Raji (cell line): ENCODE data around the gene TBX20.

ENCODE experiments used
- POLR2A ChIP-seq: IDR thresholded peaks from 2 replicates; pipeline ENCODE4 v1.6.1; 2011; ENCODE audit warnings: low read depth, low read length, control low read depth; ENCODE audit not compliant: insufficient read depth

The TBX20 gene

GRCh38 chr7:35248576-35249536, 5.0 kb downstream of the TBX20 start:
- no peak for TF ChIP-seq POLR2A

GRCh38 chr7:35246819-35247218, 7.1 kb downstream of the TBX20 start:
- no peak for TF ChIP-seq POLR2A

GRCh38 chr7:35241884-35242283, 12.0 kb downstream of the TBX20 start:
- no peak for TF ChIP-seq POLR2A

- TF ChIP-seq POLR2A: no peak
Measured at GRCh38 chr7:35241436-35241835, 12.5 kb downstream of the TBX20 start.

GRCh38 chr7:35232994-35233393, 20.9 kb downstream of the TBX20 start:
- no peak for TF ChIP-seq POLR2A

GRCh38 chr7:35185908-35186731, 67.8 kb downstream of the TBX20 start:
- TF ChIP-seq POLR2A: no peak
